Activated B cell treated with CpG ODN at 0.5 μM for 24 hours (primary cell): ENCODE data around the gene PADI2. TPM values are rescaled to one million over a fixed set of nuclear protein-coding genes. Genes with fewer than 3 reads are reported as not detected.

Source experiments
- ATAC-seq: fragments of 200-7000 bp; cut with Tn5 transposase; one replicate; pipeline ENCODE4 v1.10.0; 2021; ENCODE audit warnings: low read depth, mild to moderate bottlenecking, moderate library complexity
- CTCF ChIA-PET: fragments of 350-600 bp; sonication (Branson Sonifier 250); formaldehyde crosslinking; loops from one replicate; lab custom pipeline; 2021; ENCODE audit warnings: antibody characterized with exemption; lab: Charles Lee
- POLR2A ChIA-PET: fragments of 350-600 bp; sonication (Branson Sonifier 250); formaldehyde crosslinking; loops from one replicate; lab custom pipeline; 2021; ENCODE audit warnings: antibody characterized with exemption; lab: Charles Lee
- DNase-seq: peaks from one replicate; pipeline ENCODE4 v3.0.0; 2022
- H3K27ac Mint-ChIP-seq: one replicate; pipeline ENCODE4 v1.8.0; 2020; ENCODE audit warnings: mixed read lengths
- H3K27me3 Mint-ChIP-seq: one replicate; pipeline ENCODE4 v1.8.0; 2021; ENCODE audit warnings: mixed read lengths
- H3K36me3 Mint-ChIP-seq: one replicate; pipeline ENCODE4 v1.8.0; 2021; ENCODE audit warnings: low read depth, mixed read lengths
- H3K4me1 Mint-ChIP-seq: one replicate; pipeline ENCODE4 v1.8.0; 2021; ENCODE audit warnings: mixed read lengths
- H3K4me3 Mint-ChIP-seq: one replicate; pipeline ENCODE4 v1.8.0; 2020; ENCODE audit warnings: mild to moderate bottlenecking, mixed read lengths
- H3K9me3 Mint-ChIP-seq: one replicate; pipeline ENCODE4 v1.8.0; 2020; ENCODE audit warnings: mixed read lengths
- intact Hi-C: fragments of 100-400 bp; cut with micrococcal nuclease; formaldehyde crosslinking; loops from one replicate; pipeline ENCODE4 v1.15.1; 2024
- total RNA-seq: library from RNA; stranded (reverse); gene quantifications from 2 replicates; pipeline ENCODE4 v1.2.3, GENCODE V29; 2022
- TF ChIP-seq, protein P1 (sequence below): fragments of 200-600 bp; IDR thresholded peaks from one replicate; pipeline ENCODE4 v1.8.0; 2022; ENCODE audit warnings: antibody characterized with exemption, mild to moderate bottlenecking

Gene PADI2
- total RNA-seq, 1 donor from 2014 or later, result 7.2 TPM

GRCh38 chr1:17071794-17072193 is 47.5 kb downstream of the PADI2 start:
- no peak for ATAC-seq
- intact Hi-C loops, result no loop called here
- TF ChIP-seq, protein P1, sequence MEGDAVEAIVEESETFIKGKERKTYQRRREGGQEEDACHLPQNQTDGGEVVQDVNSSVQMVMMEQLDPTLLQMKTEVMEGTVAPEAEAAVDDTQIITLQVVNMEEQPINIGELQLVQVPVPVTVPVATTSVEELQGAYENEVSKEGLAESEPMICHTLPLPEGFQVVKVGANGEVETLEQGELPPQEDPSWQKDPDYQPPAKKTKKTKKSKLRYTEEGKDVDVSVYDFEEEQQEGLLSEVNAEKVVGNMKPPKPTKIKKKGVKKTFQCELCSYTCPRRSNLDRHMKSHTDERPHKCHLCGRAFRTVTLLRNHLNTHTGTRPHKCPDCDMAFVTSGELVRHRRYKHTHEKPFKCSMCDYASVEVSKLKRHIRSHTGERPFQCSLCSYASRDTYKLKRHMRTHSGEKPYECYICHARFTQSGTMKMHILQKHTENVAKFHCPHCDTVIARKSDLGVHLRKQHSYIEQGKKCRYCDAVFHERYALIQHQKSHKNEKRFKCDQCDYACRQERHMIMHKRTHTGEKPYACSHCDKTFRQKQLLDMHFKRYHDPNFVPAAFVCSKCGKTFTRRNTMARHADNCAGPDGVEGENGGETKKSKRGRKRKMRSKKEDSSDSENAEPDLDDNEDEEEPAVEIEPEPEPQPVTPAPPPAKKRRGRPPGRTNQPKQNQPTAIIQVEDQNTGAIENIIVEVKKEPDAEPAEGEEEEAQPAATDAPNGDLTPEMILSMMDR, result no peak
- no peaks in the 10 kb centered on the region for H3K36me3 Mint-ChIP-seq
- CTCF ChIA-PET, result no interaction called here
- no peaks in the 10 kb centered on the region for H3K27me3 Mint-ChIP-seq
- DNase-seq, result no peak
- H3K4me1 Mint-ChIP-seq, result no peaks in the 10 kb centered on the region
- POLR2A ChIA-PET, result no interaction called here
- peaks cover 2% of the 10 kb centered on the region for H3K9me3 Mint-ChIP-seq
- no peak overlapping the region for H3K27ac Mint-ChIP-seq
- no peak overlapping the region for H3K4me3 Mint-ChIP-seq

DNA sequence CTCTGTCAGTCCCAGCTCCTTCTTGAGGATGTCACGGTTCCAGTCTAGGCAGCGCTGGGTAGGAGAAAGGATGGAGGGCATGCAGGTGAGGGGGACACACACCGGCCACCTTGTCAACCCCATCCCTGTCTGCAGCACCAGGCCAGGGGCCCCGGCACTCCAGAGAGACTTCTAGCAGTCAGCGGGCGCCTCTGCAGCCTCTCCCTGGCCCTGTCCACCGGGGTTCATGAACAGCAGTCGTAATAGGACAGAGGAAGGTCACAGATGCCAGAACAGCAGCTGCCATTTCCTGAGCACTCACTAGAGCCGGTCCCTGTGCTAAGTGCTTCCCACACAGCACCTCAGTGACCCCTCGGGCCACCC is 49.1 kb downstream of the PADI2 start:
- Mint-ChIP-seq H3K4me3 (no peak overlapping the region), H3K4me1 (no peaks in the 10 kb centered on the region), H3K9me3 (no peaks in the 10 kb centered on the region), H3K36me3 (no peaks in the 10 kb centered on the region), H3K27ac (no peak overlapping the region), H3K27me3 (no peaks in the 10 kb centered on the region)
- DNase-seq, result no peak
- no peak for ATAC-seq
- ChIA-PET CTCF (no interaction called here), POLR2A (no interaction called here)
- intact Hi-C loops, result no loop called here
- TF ChIP-seq, protein P1, result no peak

GRCh38 chr1:17069452-17070162 is 49.6 kb downstream of the PADI2 start:
- Mint-ChIP-seq H3K27me3 (no peaks in the 10 kb centered on the region), H3K27ac (no peak overlapping the region), H3K4me3 (no peak overlapping the region), H3K4me1 (no peaks in the 10 kb centered on the region), H3K36me3 (no peaks in the 10 kb centered on the region), H3K9me3 (no peaks in the 10 kb centered on the region)
- no peak for ATAC-seq
- intact Hi-C loops, result no loop called here
- TF ChIP-seq, protein P1, result no peak
- CTCF ChIA-PET, result no interaction called here
- POLR2A ChIA-PET, result no interaction called here
- DNase-seq, result no peak

DNA sequence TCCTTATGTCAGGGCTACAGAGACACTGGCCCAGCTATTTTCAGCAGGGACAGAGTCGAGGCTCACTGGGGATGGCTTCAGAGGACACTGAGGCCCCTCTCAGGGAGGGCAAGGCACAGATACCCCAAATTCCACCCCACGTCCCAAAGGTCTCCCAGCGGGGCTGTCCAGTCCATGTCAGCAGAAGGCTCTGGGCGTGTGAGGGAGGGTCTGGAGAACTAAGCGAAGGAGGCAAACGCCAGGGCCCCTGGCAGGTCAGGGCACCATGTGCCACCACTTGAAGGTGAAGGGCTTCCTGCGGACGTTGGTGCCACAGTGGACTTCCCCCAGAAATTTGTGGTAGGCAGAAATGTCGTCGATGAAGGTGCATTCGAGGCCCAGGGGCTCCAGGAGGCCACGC is 50.5 kb downstream of the PADI2 start:
- intact Hi-C loops, result no loop called here
- Mint-ChIP-seq H3K36me3 (no peaks in the 10 kb centered on the region), H3K4me3 (no peak overlapping the region), H3K27ac (no peak overlapping the region), H3K9me3 (no peaks in the 10 kb centered on the region), H3K27me3 (no peaks in the 10 kb centered on the region), H3K4me1 (no peaks in the 10 kb centered on the region)
- CTCF ChIA-PET, result no interaction called here
- ATAC-seq (no peak), DNase-seq (no peak)
- POLR2A ChIA-PET, result no interaction called here
- TF ChIP-seq, protein P1, result no peak

DNA sequence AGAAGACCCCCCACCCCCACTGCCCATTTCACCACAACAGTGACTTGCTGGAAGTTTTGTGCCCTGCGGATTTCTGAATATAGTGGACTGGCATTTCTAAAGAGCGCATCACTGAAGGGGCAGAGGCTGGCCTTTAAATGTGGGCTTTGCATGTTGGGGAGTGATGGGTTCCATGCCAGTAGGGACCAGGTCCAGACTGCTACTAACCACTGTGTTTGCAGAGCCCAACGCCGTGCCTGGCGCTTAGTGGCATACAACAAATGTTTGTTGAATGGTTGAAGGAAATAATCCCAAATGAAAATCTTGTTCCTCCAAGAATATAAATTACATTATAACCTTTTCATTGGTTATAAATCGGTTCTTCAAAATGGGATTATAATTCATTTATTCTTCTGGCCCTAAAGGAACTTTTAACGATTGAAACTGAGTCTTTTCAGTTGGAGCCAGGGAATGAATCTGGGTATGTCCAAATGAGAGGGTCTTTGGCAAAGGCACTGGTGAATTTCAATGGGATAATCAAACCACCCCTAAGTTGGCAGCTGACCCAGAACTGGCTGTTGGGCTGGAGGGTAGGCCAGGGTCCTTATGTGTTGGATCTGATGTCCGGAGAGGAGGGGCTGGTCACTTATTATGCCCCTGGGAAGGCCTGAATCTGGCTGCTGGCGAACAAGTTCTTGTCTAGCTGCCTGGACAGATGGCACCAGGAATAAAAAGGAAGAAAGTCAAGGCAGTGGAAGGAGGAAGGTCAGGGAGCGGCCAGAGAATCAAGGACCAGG is 51.6 kb downstream of the PADI2 start:
- Mint-ChIP-seq H3K36me3 (no peaks in the 10 kb centered on the region), H3K4me1 (no peaks in the 10 kb centered on the region), H3K27ac (no peak overlapping the region), H3K9me3 (no peaks in the 10 kb centered on the region), H3K4me3 (no peak overlapping the region), H3K27me3 (no peaks in the 10 kb centered on the region)
- intact Hi-C loops, result no loop called here
- ChIA-PET CTCF (no interaction called here), POLR2A (no interaction called here)
- no peak for ATAC-seq
- no peak for DNase-seq
- TF ChIP-seq, protein P1, result no peak
